Activated naive CD4-positive, alpha-beta T cell treated with anti-CD3 and anti-CD28 coated beads for 36 hours (primary cell): ENCODE results near the gene NFYA. TPM values are rescaled to one million over a fixed set of nuclear protein-coding genes. Genes with fewer than 3 reads are reported as not detected.

Experiments
- CTCF ChIA-PET: fragments of 350-600 bp; sonication (Branson Sonifier 250); formaldehyde crosslinking; loops from one replicate; lab custom pipeline; 2021; ENCODE audit warnings: antibody characterized with exemption; lab: Charles Lee
- DNase-seq: peaks from one replicate; pipeline ENCODE4 v3.0.0-alpha.2; 2020
- H3K27ac Mint-ChIP-seq: one replicate; pipeline ENCODE4 v1.8.0; 2021; ENCODE audit warnings: mild to moderate bottlenecking, mixed read lengths
- H3K27me3 Mint-ChIP-seq: one replicate; pipeline ENCODE4 v1.8.0; 2021; ENCODE audit warnings: low read depth, mixed read lengths
- H3K36me3 Mint-ChIP-seq: one replicate; pipeline ENCODE4 v1.8.0; 2021; ENCODE audit warnings: low read depth, mixed read lengths
- H3K4me1 Mint-ChIP-seq: one replicate; pipeline ENCODE4 v1.8.0; 2021; ENCODE audit warnings: low read depth, mixed read lengths
- H3K4me3 Mint-ChIP-seq: one replicate; pipeline ENCODE4 v1.8.0; 2021; ENCODE audit warnings: mild to moderate bottlenecking, moderate library complexity, mixed read lengths
- H3K9me3 Mint-ChIP-seq: one replicate; pipeline ENCODE4 v1.8.0; 2021; ENCODE audit warnings: mixed read lengths
- intact Hi-C: fragments of 100-400 bp; cut with micrococcal nuclease; formaldehyde crosslinking; loops from one replicate; pipeline ENCODE4 v1.15.1; 2023
- total RNA-seq, 2 experiments: library from RNA; stranded (reverse); gene quantifications; one replicate each; pipeline ENCODE4 v1.2.3, GENCODE V29; 2021

NFYA gene
- total RNA-seq, 2 experiments from 2014 or later: 38.0 to 38.7 TPM

- Mint-ChIP-seq H3K4me3 (no peak overlapping the region), H3K36me3 (peaks cover 1% of the 10 kb centered on the region), H3K9me3 (no peaks in the 10 kb centered on the region), H3K27me3 (no peaks in the 10 kb centered on the region), H3K27ac (no peak overlapping the region), H3K4me1 (peaks cover 3% of the 10 kb centered on the region)
- DNase-seq: no peak
- CTCF ChIA-PET: interaction anchor here (1.0 to 4.9 kb wide), 6 partner anchors 8 to 23 kb away, joined by 3 to 37 read pairs (median 6); no protein-coding TSS in a partner anchor
- intact Hi-C loops: no loop called here
Observed at GRCh38 chr6:41038205-41038604, 34.6 kb upstream of the NFYA start.

- Mint-ChIP-seq H3K9me3 (no peaks in the 10 kb centered on the region), H3K27me3 (no peaks in the 10 kb centered on the region), H3K4me1 (peaks cover 3% of the 10 kb centered on the region), H3K4me3 (no peak within 1 kb of the TSS), H3K27ac (no peak within 1 kb of the TSS), H3K36me3 (peaks cover 1% of the 10 kb centered on the region)
- DNase-seq: peak; percentile 76
- intact Hi-C loops: loop anchor here (1.0 kb wide), 1 partner anchor 33 kb away; no protein-coding TSS in a partner anchor
- CTCF ChIA-PET: interaction anchor here (0.6 to 4.9 kb wide), 22 partner anchors 8 to 745 kb away, joined by 3 to 37 read pairs (median 4); no protein-coding TSS in a partner anchor
Observed at GRCh38 chr6:41039060-41039998, 33.4 kb upstream of the NFYA start, which contains the start of gene UNC5CL. Gene UNC5CL (minus strand): TSS chr6:41039221. CDS start chr6:41035074, 4,147 bp downstream.

GRCh38 chr6:41040101-41040939 is 32.5 kb upstream of the NFYA start:
- no peaks in the 10 kb centered on the region for H3K27me3 Mint-ChIP-seq
- no peak overlapping the region for H3K27ac Mint-ChIP-seq
- H3K4me3 Mint-ChIP-seq: no peak overlapping the region
- H3K4me1 Mint-ChIP-seq: peaks cover 3% of the 10 kb centered on the region
- peaks cover 1% of the 10 kb centered on the region for H3K36me3 Mint-ChIP-seq
- no peaks in the 10 kb centered on the region for H3K9me3 Mint-ChIP-seq
- intact Hi-C loops: no loop called here
- DNase-seq: peak; percentile 54
- CTCF ChIA-PET: interaction anchor here (0.8 to 4.9 kb wide), 18 partner anchors 9 to 279 kb away, joined by 3 to 37 read pairs (median 4); no protein-coding TSS in a partner anchor

- CTCF ChIA-PET: interaction anchor here (1.0 to 2.3 kb wide), 3 partner anchors 13 to 26 kb away, joined by 3 to 17 read pairs (median 5); no protein-coding TSS in a partner anchor
- H3K4me1 Mint-ChIP-seq: peaks cover 3% of the 10 kb centered on the region
- intact Hi-C loops: no loop called here
- H3K9me3 Mint-ChIP-seq: no peaks in the 10 kb centered on the region
- no peaks in the 10 kb centered on the region for H3K27me3 Mint-ChIP-seq
- H3K27ac Mint-ChIP-seq: no peak overlapping the region
- peaks cover 1% of the 10 kb centered on the region for H3K36me3 Mint-ChIP-seq
- DNase-seq: no peak
- H3K4me3 Mint-ChIP-seq: no peak overlapping the region
Observed at GRCh38 chr6:41040940-41041536, 31.7 kb upstream of the NFYA start.

- CTCF ChIA-PET: interaction anchor here (1.1 kb wide), 1 partner anchor 14 kb away, joined by 3 read pairs; no protein-coding TSS in a partner anchor
- H3K4me1 Mint-ChIP-seq: peaks cover 3% of the 10 kb centered on the region
- DNase-seq: no peak
- intact Hi-C loops: no loop called here
- no peak within 1 kb of the TSS for H3K27ac Mint-ChIP-seq
- peaks cover 1% of the 10 kb centered on the region for H3K36me3 Mint-ChIP-seq
- no peaks in the 10 kb centered on the region for H3K9me3 Mint-ChIP-seq
- no peaks in the 10 kb centered on the region for H3K27me3 Mint-ChIP-seq
- no peak within 1 kb of the TSS for H3K4me3 Mint-ChIP-seq
Observed at GRCh38 chr6:41042226-41043055, 30.3 kb upstream of the NFYA start, which contains the start of gene TSPO2. Gene TSPO2 (plus strand): TSS chr6:41042467. CDS start chr6:41042986, 519 bp downstream.

- Mint-ChIP-seq H3K27ac (no peak overlapping the region), H3K36me3 (peaks cover 1% of the 10 kb centered on the region), H3K9me3 (no peaks in the 10 kb centered on the region), H3K27me3 (no peaks in the 10 kb centered on the region), H3K4me3 (no peak overlapping the region), H3K4me1 (peaks cover 3% of the 10 kb centered on the region)
- intact Hi-C loops: no loop called here
- no peak for DNase-seq
- CTCF ChIA-PET: no interaction called here
Observed at GRCh38 chr6:41043151-41043550, 29.6 kb upstream of the NFYA start.

GRCh38 chr6:41045664-41046063 is 27.1 kb upstream of the NFYA start:
- no peaks in the 10 kb centered on the region for H3K9me3 Mint-ChIP-seq
- no peak for DNase-seq
- no peak overlapping the region for H3K27ac Mint-ChIP-seq
- H3K27me3 Mint-ChIP-seq: no peaks in the 10 kb centered on the region
- peaks cover 1% of the 10 kb centered on the region for H3K4me1 Mint-ChIP-seq
- intact Hi-C loops: no loop called here
- peaks cover 1% of the 10 kb centered on the region for H3K36me3 Mint-ChIP-seq
- H3K4me3 Mint-ChIP-seq: no peak overlapping the region
- CTCF ChIA-PET: interaction anchor here (0.9 to 1.2 kb wide), 3 partner anchors 8 to 18 kb away, joined by 4 to 6 read pairs (median 4); no protein-coding TSS in a partner anchor

- no peak for DNase-seq
- Mint-ChIP-seq H3K27me3 (no peaks in the 10 kb centered on the region), H3K9me3 (no peaks in the 10 kb centered on the region), H3K36me3 (peaks cover 1% of the 10 kb centered on the region), H3K4me3 (no peak overlapping the region), H3K4me1 (no peaks in the 10 kb centered on the region), H3K27ac (no peak overlapping the region)
- intact Hi-C loops: no loop called here
- CTCF ChIA-PET: interaction anchor here (0.9 to 1.2 kb wide), 2 partner anchors 9 to 18 kb away, joined by 4 to 6 read pairs; no protein-coding TSS in a partner anchor
Observed at GRCh38 chr6:41046084-41046483, 26.7 kb upstream of the NFYA start.

GRCh38 chr6:41047306-41047705 is 25.5 kb upstream of the NFYA start:
- DNase-seq: no peak
- CTCF ChIA-PET: no interaction called here
- no peaks in the 10 kb centered on the region for H3K9me3 Mint-ChIP-seq
- H3K4me3 Mint-ChIP-seq: no peak overlapping the region
- peaks cover 9% of the 10 kb centered on the region for H3K4me1 Mint-ChIP-seq
- H3K27me3 Mint-ChIP-seq: no peaks in the 10 kb centered on the region
- intact Hi-C loops: no loop called here
- H3K36me3 Mint-ChIP-seq: peaks cover 3% of the 10 kb centered on the region
- H3K27ac Mint-ChIP-seq: no peak overlapping the region

GRCh38 chr6:41047745-41048732 is 24.7 kb upstream of the NFYA start:
- peaks cover 14% of the 10 kb centered on the region for H3K4me1 Mint-ChIP-seq
- no peaks in the 10 kb centered on the region for H3K27me3 Mint-ChIP-seq
- peaks cover 3% of the 10 kb centered on the region for H3K36me3 Mint-ChIP-seq
- CTCF ChIA-PET: interaction anchor here (2.0 kb wide), 1 partner anchor 9 kb away, joined by 11 read pairs; the partner anchor contains the start of gene UNC5CL
- intact Hi-C loops: no loop called here
- H3K9me3 Mint-ChIP-seq: no peaks in the 10 kb centered on the region
- no peak overlapping the region for H3K4me3 Mint-ChIP-seq
- no peak overlapping the region for H3K27ac Mint-ChIP-seq
- no peak for DNase-seq
